ENCODE measurements around the gene IFITM10.

IFITM10 gene

DNA sequence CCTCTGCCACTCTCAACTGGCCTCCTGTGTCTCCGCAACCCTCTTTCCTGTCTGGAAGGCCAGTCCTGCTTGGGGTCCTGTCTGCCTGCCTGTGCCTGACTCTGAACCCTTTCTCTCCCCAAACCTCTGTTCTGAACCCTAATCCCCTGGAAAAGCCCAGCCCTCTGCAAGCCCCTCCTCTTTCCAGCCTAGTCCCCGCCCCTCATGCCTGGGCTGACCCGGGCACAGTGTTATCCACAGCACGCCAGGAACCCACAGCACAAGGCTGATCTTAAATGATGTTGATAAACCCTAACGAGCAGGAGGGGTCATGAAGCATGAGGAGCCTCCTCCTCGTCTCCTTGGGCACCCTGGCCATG, at the start of gene IFITM10:
Gene IFITM10 (minus strand): TSS at position 115 of the 359 bp plus-strand sequence. CDS start 153 bp downstream, outside the sequence.
- H3F3A ChIP-seq (ENCODE audit: insufficient read depth): no peaks in the 10 kb centered on the region
- H3K9ac ChIP-seq (ENCODE audit: low read length): no peak within 1 kb of the TSS
- no peaks in the 10 kb centered on the region for H3K36me3 ChIP-seq (ENCODE audit: low read length)
- no peaks in the 10 kb centered on the region for H4K20me1 ChIP-seq (ENCODE audit: low read depth, low read length)
- no peak within 1 kb of the TSS for H2AFZ ChIP-seq (ENCODE audit: low read depth, low read length, severe bottlenecking)
- H3K79me2 ChIP-seq (ENCODE audit: insufficient read depth, low read length): no peaks in the 10 kb centered on the region
- H3K9me3 ChIP-seq (ENCODE audit: insufficient read depth, low read length): no peaks in the 10 kb centered on the region
- no peak for TF ChIP-seq EZH2phosphoT487 (conservative IDR thresholded peaks at IDR 0.05; ENCODE audit: low read length)
- TF ChIP-seq, protein P1, sequence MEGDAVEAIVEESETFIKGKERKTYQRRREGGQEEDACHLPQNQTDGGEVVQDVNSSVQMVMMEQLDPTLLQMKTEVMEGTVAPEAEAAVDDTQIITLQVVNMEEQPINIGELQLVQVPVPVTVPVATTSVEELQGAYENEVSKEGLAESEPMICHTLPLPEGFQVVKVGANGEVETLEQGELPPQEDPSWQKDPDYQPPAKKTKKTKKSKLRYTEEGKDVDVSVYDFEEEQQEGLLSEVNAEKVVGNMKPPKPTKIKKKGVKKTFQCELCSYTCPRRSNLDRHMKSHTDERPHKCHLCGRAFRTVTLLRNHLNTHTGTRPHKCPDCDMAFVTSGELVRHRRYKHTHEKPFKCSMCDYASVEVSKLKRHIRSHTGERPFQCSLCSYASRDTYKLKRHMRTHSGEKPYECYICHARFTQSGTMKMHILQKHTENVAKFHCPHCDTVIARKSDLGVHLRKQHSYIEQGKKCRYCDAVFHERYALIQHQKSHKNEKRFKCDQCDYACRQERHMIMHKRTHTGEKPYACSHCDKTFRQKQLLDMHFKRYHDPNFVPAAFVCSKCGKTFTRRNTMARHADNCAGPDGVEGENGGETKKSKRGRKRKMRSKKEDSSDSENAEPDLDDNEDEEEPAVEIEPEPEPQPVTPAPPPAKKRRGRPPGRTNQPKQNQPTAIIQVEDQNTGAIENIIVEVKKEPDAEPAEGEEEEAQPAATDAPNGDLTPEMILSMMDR (IDR thresholded peaks at IDR 0.05; ENCODE audit: insufficient read depth, low read length, poor library complexity, severe bottlenecking): no peak
- H3K27ac ChIP-seq (ENCODE audit: low read depth, low read length): no peak within 1 kb of the TSS
- H3K4me2 ChIP-seq (ENCODE audit: low read depth, low read length, poor library complexity, severe bottlenecking): no peak within 1 kb of the TSS
- no peak within 1 kb of the TSS for H3K4me3 ChIP-seq (ENCODE audit: insufficient read depth, low read length, poor library complexity, severe bottlenecking)
- no peaks in the 10 kb centered on the region for H3K9me2 ChIP-seq (replicated peaks; ENCODE audit: insufficient read depth, low read length)
- no peaks in the 10 kb centered on the region for H3K27me3 ChIP-seq (ENCODE audit: low read length)

DNA sequence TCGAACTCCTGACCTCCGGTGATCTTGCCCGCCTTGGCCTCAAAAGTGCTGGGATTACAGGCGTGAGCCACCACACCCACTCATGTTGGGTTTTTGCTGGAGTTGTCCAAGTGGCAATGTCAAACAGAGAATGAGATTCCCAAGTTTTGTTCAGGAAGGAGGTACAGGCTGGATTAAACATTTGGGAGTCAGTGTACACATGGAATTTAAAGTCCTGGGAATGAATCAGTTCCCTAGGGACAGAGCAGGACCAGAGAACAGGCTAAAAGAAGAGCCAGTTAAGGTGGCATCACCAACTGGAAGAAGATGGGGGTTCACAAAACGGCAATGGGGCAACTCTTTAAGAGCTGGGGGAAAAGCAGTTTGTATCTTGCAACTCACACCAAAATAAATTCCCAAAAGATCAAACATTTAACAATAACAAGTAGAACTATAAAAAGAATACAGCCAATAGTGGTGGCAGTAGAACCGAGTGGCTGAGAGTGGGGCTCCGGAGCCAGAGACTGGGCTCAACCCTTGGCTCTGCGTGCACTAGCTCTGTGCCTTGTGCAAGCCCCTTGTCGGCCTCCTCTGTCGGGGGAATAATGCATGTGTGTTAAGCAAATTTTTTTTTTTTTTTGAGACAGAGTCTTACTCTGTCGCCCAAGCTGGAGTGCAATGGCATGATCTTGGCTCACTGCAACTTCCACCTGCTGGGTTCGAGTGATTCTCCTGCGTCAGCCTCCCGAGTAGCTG, 47.2 kb upstream of the IFITM10 start:
- Histone ChIP-seq H3F3A (ENCODE audit: insufficient read depth) (no peaks in the 10 kb centered on the region), H3K27ac (ENCODE audit: low read depth, low read length) (no peak overlapping the region), H3K27me3 (ENCODE audit: low read length) (no peaks in the 10 kb centered on the region), H3K4me3 (ENCODE audit: insufficient read depth, low read length, poor library complexity, severe bottlenecking) (no peak overlapping the region), H2AFZ (ENCODE audit: low read depth, low read length, severe bottlenecking) (no peak overlapping the region), H4K20me1 (ENCODE audit: low read depth, low read length) (peaks cover 5% of the 10 kb centered on the region; the same call in 1 of the 2 replicates), H3K9ac (ENCODE audit: low read length) (no peak overlapping the region), H3K36me3 (ENCODE audit: low read length) (no peaks in the 10 kb centered on the region), H3K9me3 (ENCODE audit: insufficient read depth, low read length) (no peaks in the 10 kb centered on the region), H3K79me2 (ENCODE audit: insufficient read depth, low read length) (no peaks in the 10 kb centered on the region), H3K4me2 (ENCODE audit: low read depth, low read length, poor library complexity, severe bottlenecking) (no peak overlapping the region), H3K9me2 (replicated peaks; ENCODE audit: insufficient read depth, low read length) (no peaks in the 10 kb centered on the region)
- TF ChIP-seq, protein P1 (IDR thresholded peaks at IDR 0.05; ENCODE audit: insufficient read depth, low read length, poor library complexity, severe bottlenecking): no peak
- TF ChIP-seq EZH2phosphoT487 (conservative IDR thresholded peaks at IDR 0.05; ENCODE audit: low read length): no peak

DNA sequence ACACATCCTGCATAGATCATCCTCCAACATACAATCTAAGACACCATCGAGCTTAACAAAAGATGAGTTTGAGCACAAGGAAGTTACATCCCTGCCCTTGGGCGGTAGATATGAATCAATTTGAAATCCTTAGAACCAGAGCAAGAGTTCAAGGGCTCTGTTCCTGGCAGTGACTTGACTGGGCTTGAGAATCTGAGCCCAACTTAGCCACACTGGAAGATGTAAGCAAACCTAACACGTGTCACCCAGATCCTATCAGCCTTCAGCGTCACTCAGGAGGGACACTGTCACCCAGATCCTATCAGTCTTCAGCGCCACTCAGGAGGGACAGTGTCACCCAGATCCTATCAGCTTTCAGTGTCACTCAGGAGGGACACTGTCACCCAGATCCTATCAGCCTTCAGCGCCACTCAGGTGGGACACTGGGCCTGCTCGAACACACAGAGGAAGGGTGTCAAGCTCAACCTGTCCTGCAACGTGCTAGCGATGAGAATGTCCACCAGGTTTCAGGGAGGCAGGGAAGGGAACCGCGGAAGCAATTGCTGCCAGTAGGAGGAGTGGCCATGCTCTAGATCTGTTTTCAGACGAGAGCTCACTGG, 46.1 kb upstream of the IFITM10 start:
- Histone ChIP-seq H3K4me2 (ENCODE audit: low read depth, low read length, poor library complexity, severe bottlenecking) (no peak overlapping the region), H3K9me2 (replicated peaks; ENCODE audit: insufficient read depth, low read length) (no peaks in the 10 kb centered on the region), H3K79me2 (ENCODE audit: insufficient read depth, low read length) (no peaks in the 10 kb centered on the region), H4K20me1 (ENCODE audit: low read depth, low read length) (peaks cover 5% of the 10 kb centered on the region; the same call in 1 of the 2 replicates), H2AFZ (ENCODE audit: low read depth, low read length, severe bottlenecking) (no peak overlapping the region), H3F3A (ENCODE audit: insufficient read depth) (no peaks in the 10 kb centered on the region), H3K9ac (ENCODE audit: low read length) (no peak overlapping the region), H3K36me3 (ENCODE audit: low read length) (no peaks in the 10 kb centered on the region), H3K27me3 (ENCODE audit: low read length) (no peaks in the 10 kb centered on the region), H3K4me3 (ENCODE audit: insufficient read depth, low read length, poor library complexity, severe bottlenecking) (no peak overlapping the region), H3K27ac (ENCODE audit: low read depth, low read length) (no peak overlapping the region), H3K9me3 (ENCODE audit: insufficient read depth, low read length) (no peaks in the 10 kb centered on the region)
- TF ChIP-seq, protein P1 (IDR thresholded peaks at IDR 0.05; ENCODE audit: insufficient read depth, low read length, poor library complexity, severe bottlenecking): no peak
